Middle frontal gyrus (tissue), 1 donor: Measurements from ENCODE around the gene CCDC194.

ENCODE experiments used
- DNase-seq: peaks from one replicate; pipeline ENCODE4 v3.0.0-alpha.2; 2015; ENCODE audit warnings: low spot score; ENCODE audit errors: extremely low spot score

Gene CCDC194

GRCh38 chr19:17406046-17406886 is 12.3 kb upstream of the CCDC194 start:
- no peak for DNase-seq

- DNase-seq, result no peak
These were observed 11.5 kb upstream of the CCDC194 start, which contains the start of gene BST2 for GRCh38 chr19:17405250-17406045. BST2 (minus strand) TSS chr19:17405630; CDS start chr19:17405575, 55 bp downstream.

- DNase-seq, result no peak
These were observed 10.7 kb upstream of the CCDC194 start for GRCh38 chr19:17404621-17405249.

- no peak for DNase-seq
These were observed 10.0 kb upstream of the CCDC194 start for GRCh38 chr19:17404015-17404414.

GRCh38 chr19:17402982-17403855 is 9.2 kb upstream of the CCDC194 start:
- no peak for DNase-seq

- no peak for DNase-seq
These were observed 7.6 kb upstream of the CCDC194 start for GRCh38 chr19:17401628-17402027.

GRCh38 chr19:17398902-17399527 is 5.0 kb upstream of the CCDC194 start:
- DNase-seq, result no peak

- DNase-seq, result no peak
These were observed 957 bp upstream of the CCDC194 start for GRCh38 chr19:17394891-17395415.

- no peak for DNase-seq
These were observed 994 bp downstream of the CCDC194 start for GRCh38 chr19:17393002-17393401.

GRCh38 chr19:17391371-17392151 is 2.4 kb downstream of the CCDC194 start:
- DNase-seq, result no peak

- peak; percentile 64 for DNase-seq
These were observed 3.2 kb downstream of the CCDC194 start for GRCh38 chr19:17390665-17391370.

- DNase-seq, result no peak
These were observed 3.9 kb downstream of the CCDC194 start for GRCh38 chr19:17389957-17390664.

- DNase-seq, result no peak
These were observed 4.7 kb downstream of the CCDC194 start for GRCh38 chr19:17389288-17389687.

- DNase-seq, result no peak
These were observed 8.0 kb downstream of the CCDC194 start for GRCh38 chr19:17385878-17386611.

- DNase-seq, result no peak
These were observed 13.4 kb downstream of the CCDC194 start for GRCh38 chr19:17380426-17381138.

- no peak for DNase-seq
These were observed 14.8 kb downstream of the CCDC194 start for GRCh38 chr19:17379221-17379631.

GRCh38 chr19:17378271-17378670 is 15.7 kb downstream of the CCDC194 start:
- no peak for DNase-seq
